IgD-negative memory B cell (primary cell): ENCODE results near the gene SPSB3. TPM values are rescaled to one million over a fixed set of nuclear protein-coding genes. Genes with fewer than 3 reads are reported as not detected.

Source experiments
- H3K27ac Mint-ChIP-seq, 3 donors: one replicate each; pipeline ENCODE4 v1.8.0; 2020 to 2022; ENCODE audit warnings: mild to moderate bottlenecking in 3 of 3, mixed read lengths in 3 of 3, moderate library complexity in 1 of 3
- H3K27me3 Mint-ChIP-seq: one replicate; pipeline ENCODE4 v1.8.0; 2021; ENCODE audit warnings: mixed read lengths
- H3K36me3 Mint-ChIP-seq: one replicate; pipeline ENCODE4 v1.8.0; 2020; ENCODE audit warnings: mild to moderate bottlenecking, mixed read lengths
- H3K4me1 Mint-ChIP-seq, 3 donors: one replicate each; pipeline ENCODE4 v1.8.0; 2020 to 2022; ENCODE audit warnings: mixed read lengths in 3 of 3, mild to moderate bottlenecking in 1 of 3
- H3K4me3 Mint-ChIP-seq, 4 donors: one replicate each; pipeline ENCODE4 v1.8.0; 2020 to 2022; ENCODE audit warnings: mild to moderate bottlenecking in 4 of 4, mixed read lengths in 4 of 4, moderate library complexity in 3 of 4
- H3K9me3 Mint-ChIP-seq, 3 donors: one replicate each; pipeline ENCODE4 v1.8.0; 2020 to 2021; ENCODE audit warnings: mixed read lengths in 3 of 3, mild to moderate bottlenecking in 1 of 3
- polyA plus RNA-seq: library from polyadenylated mRNA; unstranded; fragments of 300-500 nt; fragmentation: Illumina TruSeq; gene quantifications from one replicate; pipeline ENCODE4 v1.2.3, GENCODE V29; 2021

Gene SPSB3
- polyA plus RNA-seq: 55.2 TPM

GRCh38 chr16:1782408-1783264 lies at the start of gene SPSB3, which contains the start of gene NUBP2:
TSS of gene SPSB3 (minus strand) at chr16:1782571. CDS start at chr16:1781483, 1,088 bp downstream.
TSS of gene NUBP2 (plus strand) at chr16:1782960. CDS start at chr16:1783021, 61 bp downstream.
- Mint-ChIP-seq H3K9me3 (no peaks in the 10 kb centered on the region), H3K27ac (peak within 1 kb of the TSS; percentile 67 to 93 (median 87))

GRCh38 chr16:1831186-1832075 lies 49.1 kb upstream of the SPSB3 start:
- Mint-ChIP-seq H3K9me3 (no peaks in the 10 kb centered on the region), H3K27me3 (no peaks in the 10 kb centered on the region), H3K4me3 (no peak overlapping the region), H3K27ac (peak overlapping the region in 1 of 3 donors; percentile 53), H3K4me1 (peaks cover 8 to 21% (median 12%) of the 10 kb centered on the region in 3 donors), H3K36me3 (peaks cover 3% of the 10 kb centered on the region)

More at GRCh38 chr16:1782408-1783264, at the start of gene SPSB3, which contains the start of gene NUBP2:
- Mint-ChIP-seq H3K36me3 (no peaks in the 10 kb centered on the region), H3K27me3 (no peaks in the 10 kb centered on the region), H3K4me1 (peaks cover 0 to 13% (median 5%) of the 10 kb centered on the region in 3 donors), H3K4me3 (peak within 1 kb of the TSS; percentile 90 to 96 (median 94))

GRCh38 chr16:1830213-1830612 lies 47.8 kb upstream of the SPSB3 start:
- Mint-ChIP-seq H3K4me1 (peaks cover 8 to 27% (median 12%) of the 10 kb centered on the region in 3 donors), H3K36me3 (peaks cover 2% of the 10 kb centered on the region), H3K27me3 (no peaks in the 10 kb centered on the region), H3K4me3 (no peak overlapping the region), H3K9me3 (no peaks in the 10 kb centered on the region), H3K27ac (peak overlapping the region in 1 of 3 donors; percentile 28)

- Mint-ChIP-seq H3K27ac (peak overlapping the region in 1 of 3 donors; percentile 97), H3K4me1 (peaks cover 11 to 32% (median 12%) of the 10 kb centered on the region in 3 donors), H3K9me3 (no peaks in the 10 kb centered on the region), H3K27me3 (no peaks in the 10 kb centered on the region), H3K4me3 (peak overlapping the region; percentile 34 to 96 (median 47)), H3K36me3 (peaks cover 2% of the 10 kb centered on the region)
Measured at GRCh38 chr16:1828645-1829410, 46.5 kb upstream of the SPSB3 start.

GRCh38 chr16:1826691-1827573 lies 44.6 kb upstream of the SPSB3 start, which contains the start of the genes FAHD1 and HAGH:
TSS of gene FAHD1 (plus strand) at chr16:1827206. CDS start at chr16:1827239, 33 bp downstream.
TSS of gene HAGH (minus strand) at chr16:1826825. CDS start at chr16:1826787, 38 bp downstream.
- peak within 1 kb of the TSS; percentile 94 to 97 (median 96) for H3K4me3 Mint-ChIP-seq
- H3K9me3 Mint-ChIP-seq: no peaks in the 10 kb centered on the region
- peak within 1 kb of the TSS; percentile 96 to 97 (median 97) for H3K27ac Mint-ChIP-seq
- peaks cover 12 to 34% (median 13%) of the 10 kb centered on the region in 3 donors for H3K4me1 Mint-ChIP-seq
- peaks cover 2% of the 10 kb centered on the region for H3K36me3 Mint-ChIP-seq
- no peaks in the 10 kb centered on the region for H3K27me3 Mint-ChIP-seq

- Mint-ChIP-seq H3K36me3 (no peaks in the 10 kb centered on the region), H3K27ac (peak overlapping the region; percentile 67 to 97 (median 97)), H3K9me3 (no peaks in the 10 kb centered on the region), H3K4me1 (peaks cover 12 to 34% (median 13%) of the 10 kb centered on the region in 3 donors), H3K4me3 (peak overlapping the region; percentile 77 to 96 (median 84)), H3K27me3 (no peaks in the 10 kb centered on the region)
Measured at GRCh38 chr16:1825864-1826690, 43.7 kb upstream of the SPSB3 start.

- Mint-ChIP-seq H3K4me3 (peak overlapping the region; percentile 77 to 86 (median 84)), H3K27ac (peak overlapping the region; percentile 23 to 91 (median 67)), H3K36me3 (no peaks in the 10 kb centered on the region), H3K4me1 (peaks cover 12 to 30% (median 14%) of the 10 kb centered on the region in 3 donors), H3K27me3 (no peaks in the 10 kb centered on the region), H3K9me3 (no peaks in the 10 kb centered on the region)
Measured at GRCh38 chr16:1825381-1825863, 43.1 kb upstream of the SPSB3 start.

- no peaks in the 10 kb centered on the region for H3K27me3 Mint-ChIP-seq
- H3K9me3 Mint-ChIP-seq: no peaks in the 10 kb centered on the region
- no peaks in the 10 kb centered on the region for H3K36me3 Mint-ChIP-seq
- peak overlapping the region in 2 of 4 donors; percentile 22 to 86 for H3K4me3 Mint-ChIP-seq
- peaks cover 7 to 23% (median 12%) of the 10 kb centered on the region in 3 donors for H3K4me1 Mint-ChIP-seq
- peak overlapping the region in 1 of 3 donors; percentile 77 for H3K27ac Mint-ChIP-seq
Measured at GRCh38 chr16:1823821-1824220, 41.5 kb upstream of the SPSB3 start.

- Mint-ChIP-seq H3K27me3 (no peaks in the 10 kb centered on the region), H3K36me3 (no peaks in the 10 kb centered on the region)
Measured at GRCh38 chr16:1822801-1823200, 40.4 kb upstream of the SPSB3 start.

GRCh38 chr16:1821861-1822611 lies 39.7 kb upstream of the SPSB3 start:
- H3K4me3 Mint-ChIP-seq: no peak overlapping the region
- H3K9me3 Mint-ChIP-seq: no peaks in the 10 kb centered on the region
- H3K27ac Mint-ChIP-seq: peak overlapping the region in 1 of 3 donors; percentile 28
- no peaks in the 10 kb centered on the region for H3K36me3 Mint-ChIP-seq
- H3K4me1 Mint-ChIP-seq: peaks cover 4 to 13% (median 6%) of the 10 kb centered on the region in 3 donors
- no peaks in the 10 kb centered on the region for H3K27me3 Mint-ChIP-seq

More at GRCh38 chr16:1822801-1823200, 40.4 kb upstream of the SPSB3 start:
- no peak overlapping the region for H3K27ac Mint-ChIP-seq
- no peaks in the 10 kb centered on the region for H3K9me3 Mint-ChIP-seq
- H3K4me3 Mint-ChIP-seq: no peak overlapping the region
- H3K4me1 Mint-ChIP-seq: peaks cover 6 to 18% (median 12%) of the 10 kb centered on the region in 3 donors

- Mint-ChIP-seq H3K9me3 (no peaks in the 10 kb centered on the region), H3K27ac (peak overlapping the region in 1 of 3 donors; percentile 28), H3K36me3 (no peaks in the 10 kb centered on the region), H3K4me1 (peaks cover 0 to 13% (median 6%) of the 10 kb centered on the region in 3 donors), H3K4me3 (no peak overlapping the region), H3K27me3 (no peaks in the 10 kb centered on the region)
Measured at GRCh38 chr16:1820946-1821290, 38.5 kb upstream of the SPSB3 start.
